Chondrocyte (in vitro differentiated cells): Measurements from ENCODE around the gene ABHD14A. TPM values are rescaled to one million over a fixed set of nuclear protein-coding genes. Genes with fewer than 3 reads are reported as not detected.

ENCODE experiments used
- DNase-seq: peaks from one replicate; pipeline ENCODE4 v3.0.0; 2021; ENCODE audit warnings: mixed read lengths, low spot score
- H3K27ac Mint-ChIP-seq: one replicate; pipeline ENCODE4 v1.8.0; 2021; ENCODE audit warnings: mild to moderate bottlenecking, moderate library complexity, mixed read lengths; ENCODE audit not compliant: unreplicated experiment
- H3K27me3 Mint-ChIP-seq: 2 replicates; pipeline ENCODE4 v1.8.0; 2021; ENCODE audit warnings: low read depth, mixed read lengths
- H3K36me3 Mint-ChIP-seq: 2 replicates; pipeline ENCODE4 v1.8.0; 2021; ENCODE audit warnings: low read depth, mixed read lengths
- H3K4me1 Mint-ChIP-seq: 2 replicates; pipeline ENCODE4 v1.8.0; 2021; ENCODE audit warnings: low read depth, mild to moderate bottlenecking, mixed read lengths
- H3K4me3 Mint-ChIP-seq: one replicate; pipeline ENCODE4 v1.8.0; 2021; ENCODE audit warnings: mild to moderate bottlenecking, moderate library complexity, mixed read lengths; ENCODE audit not compliant: unreplicated experiment
- H3K9me3 Mint-ChIP-seq: 2 replicates; pipeline ENCODE4 v1.8.0; 2021; ENCODE audit warnings: low read depth, mixed read lengths
- total RNA-seq: library from RNA; stranded (reverse); gene quantifications from 3 replicates; pipeline ENCODE4 v1.2.1, GENCODE V29; 2021
- TF ChIP-seq, protein P1 (sequence below): fragments of 200-600 bp; sonication (generic); IDR thresholded peaks from 2 replicates; pipeline ENCODE4 v1.5.0; 2021; ENCODE audit warnings: antibody characterized with exemption, mild to moderate bottlenecking, moderate library complexity

ABHD14A gene
- total RNA-seq, 1 donor from 2014 or later, result 10.2 TPM

DNA sequence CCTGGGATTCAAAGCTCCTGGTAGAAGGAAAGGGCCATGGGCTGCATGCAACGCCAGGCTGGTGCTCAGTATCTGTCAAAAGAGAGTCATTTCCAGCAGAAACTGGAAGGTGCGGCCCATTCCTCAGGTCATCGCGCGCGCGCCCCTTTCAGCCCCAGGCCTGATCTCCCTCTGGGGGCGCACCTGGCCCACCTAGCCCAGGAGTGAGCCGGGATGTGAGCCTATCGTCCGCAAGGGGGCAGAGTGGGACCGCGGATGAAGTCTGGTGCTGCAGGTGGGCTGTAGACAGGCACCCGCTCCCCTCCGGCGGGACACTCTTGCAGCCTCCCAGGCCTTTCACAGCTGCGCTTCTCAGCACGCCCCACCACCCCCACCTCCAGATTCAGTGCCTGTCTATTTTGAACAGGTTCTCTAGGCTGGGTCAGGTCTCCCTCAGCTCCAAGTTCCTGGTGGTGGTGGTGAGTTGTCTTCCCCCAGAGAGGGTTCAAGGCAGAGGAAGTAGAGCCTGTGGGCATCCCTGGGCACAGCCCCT, 26.6 kb downstream of the ABHD14A start:
- Mint-ChIP-seq H3K4me1 (peaks cover 27% of the 10 kb centered on the region), H3K9me3 (no peaks in the 10 kb centered on the region), H3K36me3 (no peaks in the 10 kb centered on the region), H3K4me3 (no peak overlapping the region), H3K27ac (no peak overlapping the region), H3K27me3 (peaks cover 2% of the 10 kb centered on the region)
- TF ChIP-seq, protein P1, sequence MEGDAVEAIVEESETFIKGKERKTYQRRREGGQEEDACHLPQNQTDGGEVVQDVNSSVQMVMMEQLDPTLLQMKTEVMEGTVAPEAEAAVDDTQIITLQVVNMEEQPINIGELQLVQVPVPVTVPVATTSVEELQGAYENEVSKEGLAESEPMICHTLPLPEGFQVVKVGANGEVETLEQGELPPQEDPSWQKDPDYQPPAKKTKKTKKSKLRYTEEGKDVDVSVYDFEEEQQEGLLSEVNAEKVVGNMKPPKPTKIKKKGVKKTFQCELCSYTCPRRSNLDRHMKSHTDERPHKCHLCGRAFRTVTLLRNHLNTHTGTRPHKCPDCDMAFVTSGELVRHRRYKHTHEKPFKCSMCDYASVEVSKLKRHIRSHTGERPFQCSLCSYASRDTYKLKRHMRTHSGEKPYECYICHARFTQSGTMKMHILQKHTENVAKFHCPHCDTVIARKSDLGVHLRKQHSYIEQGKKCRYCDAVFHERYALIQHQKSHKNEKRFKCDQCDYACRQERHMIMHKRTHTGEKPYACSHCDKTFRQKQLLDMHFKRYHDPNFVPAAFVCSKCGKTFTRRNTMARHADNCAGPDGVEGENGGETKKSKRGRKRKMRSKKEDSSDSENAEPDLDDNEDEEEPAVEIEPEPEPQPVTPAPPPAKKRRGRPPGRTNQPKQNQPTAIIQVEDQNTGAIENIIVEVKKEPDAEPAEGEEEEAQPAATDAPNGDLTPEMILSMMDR, result peak; percentile 99
- no peak for DNase-seq

DNA sequence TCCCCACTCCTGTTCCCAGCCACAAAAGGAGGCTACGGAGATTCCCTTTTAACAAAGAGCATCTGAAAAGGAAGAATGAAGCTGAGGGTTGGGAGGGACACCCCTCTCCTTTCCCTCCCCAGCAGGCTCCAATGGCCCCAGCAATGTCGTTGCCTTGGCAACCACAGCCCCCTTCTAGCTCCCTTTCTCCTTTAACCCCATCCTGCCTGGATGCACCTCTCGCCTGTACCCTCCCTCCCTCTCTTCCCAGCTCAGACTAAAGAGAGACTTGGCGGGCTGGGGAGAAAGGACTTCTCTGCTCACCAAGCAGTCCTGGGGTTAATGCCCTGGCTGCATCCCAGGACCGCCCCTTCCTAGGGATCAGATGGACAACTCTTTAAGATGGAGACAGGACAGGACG, 27.9 kb downstream of the ABHD14A start:
- Mint-ChIP-seq H3K4me1 (peaks cover 27% of the 10 kb centered on the region), H3K4me3 (no peak overlapping the region), H3K36me3 (no peaks in the 10 kb centered on the region), H3K9me3 (no peaks in the 10 kb centered on the region), H3K27me3 (peaks cover 2% of the 10 kb centered on the region), H3K27ac (no peak overlapping the region)
- no peak for DNase-seq
- TF ChIP-seq, protein P1, result no peak

- H3K4me1 Mint-ChIP-seq, result peaks cover 22% of the 10 kb centered on the region
- TF ChIP-seq, protein P1, result peak; percentile 88
- no peak overlapping the region for H3K27ac Mint-ChIP-seq
- no peaks in the 10 kb centered on the region for H3K27me3 Mint-ChIP-seq
- no peaks in the 10 kb centered on the region for H3K9me3 Mint-ChIP-seq
- no peak for DNase-seq
- no peak overlapping the region for H3K4me3 Mint-ChIP-seq
- H3K36me3 Mint-ChIP-seq, result no peaks in the 10 kb centered on the region
Measured at GRCh38 chr3:52004163-52004787, 29.4 kb downstream of the ABHD14A start.

DNA sequence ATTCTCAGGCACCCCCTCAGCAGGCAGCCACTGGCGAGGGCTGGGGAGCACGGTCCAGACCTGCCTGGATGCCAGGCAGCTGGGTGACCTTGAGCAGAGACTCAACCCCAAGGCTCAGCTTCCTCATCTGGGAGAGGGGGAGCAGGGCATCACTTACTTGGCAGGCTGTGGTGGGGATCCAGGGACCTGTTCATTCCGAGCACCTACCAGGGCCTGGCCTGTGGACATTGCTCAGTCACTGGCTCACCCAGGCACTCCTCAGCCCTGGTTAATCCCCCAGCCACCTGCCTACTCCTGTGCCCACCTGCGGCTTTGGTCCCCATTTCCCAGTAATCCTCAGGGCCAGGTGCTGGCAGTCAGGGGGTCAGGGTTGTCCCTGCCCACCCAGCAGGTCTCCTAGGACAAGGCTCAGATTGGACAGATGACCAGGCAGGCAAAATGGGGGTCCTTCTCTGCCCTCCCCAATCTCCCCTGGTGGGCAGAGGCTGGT, 30.1 kb downstream of the ABHD14A start:
- TF ChIP-seq, protein P1, result no peak
- no peak overlapping the region for H3K4me3 Mint-ChIP-seq

GRCh38 chr3:52005571-52005986, 30.7 kb downstream of the ABHD14A start:
- H3K9me3 Mint-ChIP-seq, result no peaks in the 10 kb centered on the region
- H3K27ac Mint-ChIP-seq, result no peak overlapping the region
- H3K4me3 Mint-ChIP-seq, result no peak overlapping the region
- H3K4me1 Mint-ChIP-seq, result peaks cover 22% of the 10 kb centered on the region
- no peaks in the 10 kb centered on the region for H3K36me3 Mint-ChIP-seq
- DNase-seq, result no peak
- TF ChIP-seq, protein P1, result peak; percentile 11
- no peaks in the 10 kb centered on the region for H3K27me3 Mint-ChIP-seq

More for the DNA sequence above, 30.1 kb downstream of the ABHD14A start:
- Mint-ChIP-seq H3K36me3 (no peaks in the 10 kb centered on the region), H3K9me3 (no peaks in the 10 kb centered on the region), H3K27me3 (no peaks in the 10 kb centered on the region), H3K27ac (no peak overlapping the region), H3K4me1 (peaks cover 22% of the 10 kb centered on the region)
- DNase-seq, result no peak
